GM23338 (cell line): Measurements from ENCODE around the gene OSBPL7. TPM values are rescaled to one million over a fixed set of nuclear protein-coding genes. Genes with fewer than 3 reads are reported as not detected.

Experiments used
- ATAC-seq: fragments of 200-7000 bp; cut with Tn5 transposase; 3 replicates; pipeline ENCODE4 v1.9.1; 2020
- DNase-seq: peaks from one replicate; pipeline ENCODE4 v3.0.0-alpha.2; 2015; ENCODE audit warnings: low spot score
- H2AFZ ChIP-seq: fragments of 200-600 bp; sonication (generic); 2 replicates; pipeline ENCODE4 v1.8.0; 2016; ENCODE audit warnings: antibody characterized with exemption, mild to moderate bottlenecking, moderate library complexity
- H3F3A ChIP-seq: fragments of 200-600 bp; sonication (generic); replicated peaks from 2 replicates; pipeline ENCODE4 v1.8.0; 2017; ENCODE audit warnings: antibody characterized with exemption, mixed run types, low read depth
- H3K27ac ChIP-seq: fragments of 200-600 bp; sonication (generic); 2 replicates; pipeline ENCODE4 v1.6.1; 2016; ENCODE audit warnings: low read depth
- H3K27me3 ChIP-seq: fragments of 200-600 bp; sonication (generic); 2 replicates; pipeline ENCODE4 v1.8.0; 2016; ENCODE audit warnings: mild to moderate bottlenecking, mixed run types, moderate library complexity; ENCODE audit not compliant: insufficient read depth
- H3K36me3 ChIP-seq: fragments of 200-600 bp; sonication (generic); 2 replicates; pipeline ENCODE4 v1.8.0; 2016; ENCODE audit warnings: mild to moderate bottlenecking; ENCODE audit not compliant: insufficient read depth
- H3K4me1 ChIP-seq: fragments of 200-600 bp; sonication (generic); 2 replicates; pipeline ENCODE4 v1.8.0; 2016; ENCODE audit warnings: mild to moderate bottlenecking, moderate library complexity; ENCODE audit not compliant: insufficient read depth
- H3K4me2 ChIP-seq: fragments of 200-600 bp; sonication (generic); 2 replicates; pipeline ENCODE4 v1.7.1; 2017; ENCODE audit warnings: mixed run types
- H3K4me3 ChIP-seq: fragments of 200-600 bp; sonication (generic); 2 replicates; pipeline ENCODE4 v1.6.1; 2016; ENCODE audit warnings: mixed run types
- H3K79me2 ChIP-seq: fragments of 200-600 bp; sonication (generic); replicated peaks from 2 replicates; pipeline ENCODE4 v1.8.0; 2017; ENCODE audit warnings: mild to moderate bottlenecking; ENCODE audit not compliant: insufficient read depth
- H3K9me2 ChIP-seq: fragments of 200-600 bp; sonication (generic); 2 replicates; pipeline ENCODE4 v1.8.0; 2017; ENCODE audit not compliant: insufficient read depth
- H4K20me1 ChIP-seq: fragments of 200-600 bp; sonication (generic); replicated peaks from 2 replicates; pipeline ENCODE4 v1.8.0; 2017; ENCODE audit warnings: mild to moderate bottlenecking; ENCODE audit not compliant: insufficient read depth
- H3K27ac Mint-ChIP-seq: 2 replicates; pipeline ENCODE4 v1.8.0; 2020; ENCODE audit warnings: inconsistent platforms, mild to moderate bottlenecking, moderate library complexity, mixed read lengths
- H3K27me3 Mint-ChIP-seq: 3 replicates; pipeline ENCODE4 v1.8.0; 2022; ENCODE audit warnings: low read depth, mild to moderate bottlenecking, moderate library complexity, mixed read lengths, inconsistent platforms; ENCODE audit not compliant: insufficient read depth, poor library complexity
- H3K36me3 Mint-ChIP-seq: 3 replicates; pipeline ENCODE4 v1.8.0; 2021; ENCODE audit warnings: low read depth, mild to moderate bottlenecking, inconsistent platforms, moderate library complexity, mixed read lengths
- H3K4me1 Mint-ChIP-seq: 3 replicates; pipeline ENCODE4 v1.8.0; 2020; ENCODE audit warnings: mild to moderate bottlenecking, inconsistent platforms, mixed read lengths
- H3K4me3 Mint-ChIP-seq: 3 replicates; pipeline ENCODE4 v1.8.0; 2021; ENCODE audit warnings: moderate library complexity, mild to moderate bottlenecking, inconsistent platforms, mixed read lengths
- H3K9me3 Mint-ChIP-seq: 3 replicates; pipeline ENCODE4 v1.8.0; 2020; ENCODE audit warnings: moderate library complexity, mild to moderate bottlenecking, inconsistent platforms, mixed read lengths
- CREB1 ChIP-seq: fragments of 250-450 bp; sonication (Bioruptor Pico); IDR thresholded peaks from 2 replicates; pipeline ENCODE4 v1.5.0; 2020; ENCODE audit warnings: low read depth, mild to moderate bottlenecking, moderate library complexity
- CTCF ChIP-seq, 2 experiments: fragments of 200-600 bp in 1 of 2; sonication (generic) in 1 of 2; conservative IDR thresholded peaks; 2 replicates each; pipeline versions ENCODE4 v1.5.1 to v1.6.1; 2016 to 2017; ENCODE audit warnings: antibody characterized with exemption in 2 of 2, low read depth in 2 of 2, mild to moderate bottlenecking in 2 of 2, moderate library complexity in 1 of 2
- EZH2 ChIP-seq: fragments of 200-600 bp; sonication (generic); IDR thresholded peaks from one replicate; pipeline ENCODE4 v1.8.0; 2017; ENCODE audit warnings: antibody characterized with exemption, mild to moderate bottlenecking, low read depth; ENCODE audit not compliant: unreplicated experiment
- EZH2phosphoT487 ChIP-seq: fragments of 200-600 bp; sonication (generic); IDR thresholded peaks from one replicate; pipeline ENCODE4 v1.8.1; 2018; ENCODE audit warnings: antibody characterized with exemption; ENCODE audit not compliant: unreplicated experiment
- JUNB ChIP-seq: IDR thresholded peaks from one replicate; pipeline ENCODE4 v1.6.1; 2016; ENCODE audit warnings: antibody characterized with exemption; ENCODE audit not compliant: unreplicated experiment
- NANOG ChIP-seq: IDR thresholded peaks from 2 replicates; pipeline ENCODE4 v1.6.1; 2016; ENCODE audit warnings: antibody characterized with exemption, borderline replicate concordance
- POLR2AphosphoS5 ChIP-seq: IDR thresholded peaks from 2 replicates; pipeline ENCODE4 v1.6.1; 2016; ENCODE audit warnings: antibody characterized with exemption, low read depth
- STAT1 ChIP-seq: IDR thresholded peaks from one replicate; pipeline ENCODE4 v1.6.1; 2016; ENCODE audit warnings: antibody characterized with exemption; ENCODE audit not compliant: unreplicated experiment
- ZNF114 ChIP-seq: fragments of 250-450 bp; sonication (Bioruptor Pico); IDR thresholded peaks from 2 replicates; pipeline ENCODE4 v1.5.0; 2020; ENCODE audit warnings: mild to moderate bottlenecking, moderate library complexity
- ZNF331 ChIP-seq: fragments of 250-450 bp; sonication (Bioruptor Pico); IDR thresholded peaks from 2 replicates; pipeline ENCODE4 v1.5.0; 2020; ENCODE audit warnings: low read depth, mild to moderate bottlenecking, moderate library complexity
- polyA plus RNA-seq: library from polyadenylated mRNA; unstranded; fragments of >200 nt; fragmentation: Nextera tagmentation; extraction: Ambion mirVana; gene quantifications from 2 replicates; pipeline ENCODE4 v1.2.1, GENCODE V29; 2016
- total RNA-seq: library from RNA; depleted of rRNA; stranded (reverse); fragments of >200 nt; shearing (Covaris generic); gene quantifications from 2 replicates; pipeline ENCODE4 v1.2.3, GENCODE V29; 2014
- TF ChIP-seq, protein P1 (sequence below): IDR thresholded peaks from 2 replicates; pipeline ENCODE4 v1.6.1; 2016; ENCODE audit warnings: antibody characterized with exemption
- TF ChIP-seq, protein P2 (sequence below): IDR thresholded peaks from one replicate; pipeline ENCODE4 v1.6.1; 2018; ENCODE audit warnings: antibody characterized with exemption; ENCODE audit not compliant: unreplicated experiment

OSBPL7 gene
- total and polyA plus RNA-seq, 2 experiments from 2014 or later, result 3.4 to 8.1 TPM

DNA sequence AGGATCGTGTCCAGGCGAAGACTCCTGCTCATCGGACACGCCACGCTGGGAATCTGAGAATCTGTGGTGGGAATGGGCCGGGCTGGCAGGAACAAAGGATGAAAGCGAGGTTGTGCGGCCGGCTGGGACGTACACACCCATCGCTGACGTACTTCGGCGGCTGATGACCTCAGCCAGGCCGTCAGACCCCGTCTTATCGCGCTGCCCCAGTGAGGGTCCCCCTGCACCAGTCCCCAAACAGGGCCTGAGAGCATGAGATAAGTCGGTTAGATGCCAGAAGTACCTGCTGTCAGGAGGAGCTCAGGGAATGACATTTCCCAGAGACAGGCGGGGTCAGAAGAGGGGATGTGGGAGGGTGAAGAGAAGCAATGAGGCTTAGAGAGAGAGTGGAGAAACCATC, 45.3 kb upstream of the OSBPL7 start:
- Histone ChIP-seq H2AFZ (no peak overlapping the region), H3K4me3 (no peak overlapping the region), H3K4me2 (no peak overlapping the region), H3K9me2 (no peaks in the 10 kb centered on the region), H4K20me1 (peaks cover 5% of the 10 kb centered on the region; the same call in 1 of the 2 replicates), H3K79me2 (no peaks in the 10 kb centered on the region), H3K27ac (no peak overlapping the region), H3K27me3 (peaks cover 43% of the 10 kb centered on the region), H3K36me3 (no peaks in the 10 kb centered on the region), H3F3A (no peaks in the 10 kb centered on the region), H3K4me1 (peaks cover 15% of the 10 kb centered on the region)
- Mint-ChIP-seq H3K27ac (no peak overlapping the region), H3K36me3 (no peaks in the 10 kb centered on the region), H3K27me3 (peaks cover 47% of the 10 kb centered on the region), H3K4me3 (no peak overlapping the region), H3K9me3 (no peaks in the 10 kb centered on the region), H3K4me1 (peaks cover 24% of the 10 kb centered on the region)
- TF ChIP-seq ZNF331 (no peak), POLR2AphosphoS5 (no peak), EZH2 (no peak), ZNF114 (CRISPR knock-in tag) (no peak), CREB1 (CRISPR knock-in tag) (no peak), NANOG (no peak), JUNB (no peak), CTCF (conservative IDR thresholded peaks at IDR 0.05; ENCODE audit: low read depth in 2 of 2) (no peak), STAT1 (no peak)
- TF ChIP-seq, protein P1, sequence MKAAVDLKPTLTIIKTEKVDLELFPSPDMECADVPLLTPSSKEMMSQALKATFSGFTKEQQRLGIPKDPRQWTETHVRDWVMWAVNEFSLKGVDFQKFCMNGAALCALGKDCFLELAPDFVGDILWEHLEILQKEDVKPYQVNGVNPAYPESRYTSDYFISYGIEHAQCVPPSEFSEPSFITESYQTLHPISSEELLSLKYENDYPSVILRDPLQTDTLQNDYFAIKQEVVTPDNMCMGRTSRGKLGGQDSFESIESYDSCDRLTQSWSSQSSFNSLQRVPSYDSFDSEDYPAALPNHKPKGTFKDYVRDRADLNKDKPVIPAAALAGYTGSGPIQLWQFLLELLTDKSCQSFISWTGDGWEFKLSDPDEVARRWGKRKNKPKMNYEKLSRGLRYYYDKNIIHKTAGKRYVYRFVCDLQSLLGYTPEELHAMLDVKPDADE, result no peak
- DNase-seq (no peak), ATAC-seq (no peak)

DNA sequence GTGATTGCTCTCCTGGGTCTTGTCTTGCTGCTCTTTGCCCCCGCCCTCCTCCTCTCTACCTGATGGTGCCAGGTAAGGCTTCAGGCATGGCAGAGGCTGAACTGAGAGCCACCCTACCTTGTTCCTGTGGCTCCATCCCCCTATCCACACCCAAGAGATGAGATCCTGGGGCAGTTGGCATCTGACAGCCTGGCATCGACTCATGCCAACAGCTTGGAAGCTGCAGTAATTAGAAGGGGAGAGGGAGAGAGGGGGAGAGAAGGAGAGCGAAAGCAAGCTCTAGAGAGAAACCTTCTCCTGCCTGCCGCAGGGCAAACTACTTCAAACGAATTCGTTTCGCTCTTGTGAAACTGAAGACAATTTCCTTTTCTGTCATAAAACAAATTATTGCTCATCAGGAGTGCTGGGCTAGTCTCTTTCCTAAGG, 43.2 kb upstream of the OSBPL7 start:
- Histone ChIP-seq H3K27ac (no peak overlapping the region), H3K4me2 (no peak overlapping the region), H3K4me3 (no peak overlapping the region), H2AFZ (no peak overlapping the region), H3K9me2 (no peaks in the 10 kb centered on the region), H3K79me2 (no peaks in the 10 kb centered on the region), H3F3A (no peaks in the 10 kb centered on the region), H4K20me1 (no peaks in the 10 kb centered on the region), H3K27me3 (peaks cover 27% of the 10 kb centered on the region), H3K36me3 (no peaks in the 10 kb centered on the region), H3K4me1 (peaks cover under 1% of the 10 kb centered on the region; the same call in 1 of the 2 replicates)
- no peak for DNase-seq
- Mint-ChIP-seq H3K9me3 (no peaks in the 10 kb centered on the region), H3K4me1 (peaks cover 13% of the 10 kb centered on the region), H3K36me3 (no peaks in the 10 kb centered on the region), H3K27ac (no peak overlapping the region), H3K4me3 (no peak overlapping the region), H3K27me3 (peaks cover 26% of the 10 kb centered on the region)
- no peak for ATAC-seq
- TF ChIP-seq POLR2AphosphoS5, result no peak
- TF ChIP-seq STAT1, result no peak
- TF ChIP-seq, protein P1, result no peak
- TF ChIP-seq JUNB, result no peak
- TF ChIP-seq CTCF (conservative IDR thresholded peaks at IDR 0.05; ENCODE audit: low read depth in 2 of 2), result no peak
- TF ChIP-seq EZH2, result no peak
- TF ChIP-seq NANOG, result no peak
- TF ChIP-seq, protein P2, sequence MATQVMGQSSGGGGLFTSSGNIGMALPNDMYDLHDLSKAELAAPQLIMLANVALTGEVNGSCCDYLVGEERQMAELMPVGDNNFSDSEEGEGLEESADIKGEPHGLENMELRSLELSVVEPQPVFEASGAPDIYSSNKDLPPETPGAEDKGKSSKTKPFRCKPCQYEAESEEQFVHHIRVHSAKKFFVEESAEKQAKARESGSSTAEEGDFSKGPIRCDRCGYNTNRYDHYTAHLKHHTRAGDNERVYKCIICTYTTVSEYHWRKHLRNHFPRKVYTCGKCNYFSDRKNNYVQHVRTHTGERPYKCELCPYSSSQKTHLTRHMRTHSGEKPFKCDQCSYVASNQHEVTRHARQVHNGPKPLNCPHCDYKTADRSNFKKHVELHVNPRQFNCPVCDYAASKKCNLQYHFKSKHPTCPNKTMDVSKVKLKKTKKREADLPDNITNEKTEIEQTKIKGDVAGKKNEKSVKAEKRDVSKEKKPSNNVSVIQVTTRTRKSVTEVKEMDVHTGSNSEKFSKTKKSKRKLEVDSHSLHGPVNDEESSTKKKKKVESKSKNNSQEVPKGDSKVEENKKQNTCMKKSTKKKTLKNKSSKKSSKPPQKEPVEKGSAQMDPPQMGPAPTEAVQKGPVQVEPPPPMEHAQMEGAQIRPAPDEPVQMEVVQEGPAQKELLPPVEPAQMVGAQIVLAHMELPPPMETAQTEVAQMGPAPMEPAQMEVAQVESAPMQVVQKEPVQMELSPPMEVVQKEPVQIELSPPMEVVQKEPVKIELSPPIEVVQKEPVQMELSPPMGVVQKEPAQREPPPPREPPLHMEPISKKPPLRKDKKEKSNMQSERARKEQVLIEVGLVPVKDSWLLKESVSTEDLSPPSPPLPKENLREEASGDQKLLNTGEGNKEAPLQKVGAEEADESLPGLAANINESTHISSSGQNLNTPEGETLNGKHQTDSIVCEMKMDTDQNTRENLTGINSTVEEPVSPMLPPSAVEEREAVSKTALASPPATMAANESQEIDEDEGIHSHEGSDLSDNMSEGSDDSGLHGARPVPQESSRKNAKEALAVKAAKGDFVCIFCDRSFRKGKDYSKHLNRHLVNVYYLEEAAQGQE, result no peak
- TF ChIP-seq CREB1 (CRISPR knock-in tag), result no peak
- TF ChIP-seq ZNF331, result no peak
- TF ChIP-seq EZH2phosphoT487, result no peak
- TF ChIP-seq ZNF114 (CRISPR knock-in tag), result no peak
